Keratinocyte (primary cell): ENCODE results near the gene PARD3. TPM values are rescaled to one million over a fixed set of nuclear protein-coding genes. Genes with fewer than 3 reads are reported as not detected.

Experiments used
- DNase-seq: peaks from one replicate; pipeline ENCODE4 v3.0.0-alpha.2; 2011; ENCODE audit warnings: low read depth, missing footprints, low spot score
- FAIRE-seq: peaks from 2 replicates; lab custom pipeline; 2011; peaks lifted over from hg19 to GRCh38; lab: Jason Lieb, UNC
- H2AFZ ChIP-seq: 2 replicates; pipeline ENCODE4 v1.6.0; 2012; ENCODE audit warnings: low read length, control low read depth, inconsistent platforms; ENCODE audit not compliant: control insufficient read depth
- H3K27ac ChIP-seq: 2 replicates; pipeline ENCODE4 v1.5.1; 2011; ENCODE audit warnings: low read length; ENCODE audit not compliant: control insufficient read depth, insufficient read depth
- H3K27me3 ChIP-seq: 3 replicates; pipeline ENCODE4 v1.6.0; 2011; ENCODE audit warnings: low read length; ENCODE audit not compliant: control insufficient read depth, insufficient read depth; ENCODE audit errors: extremely low read depth
- H3K36me3 ChIP-seq, 2 experiments: 2 replicates in 1 of 2; 3 replicates in 1 of 2; pipeline ENCODE4 v1.5.1; 2011; ENCODE audit warnings: low read length in 2 of 2, mild to moderate bottlenecking in 1 of 2; ENCODE audit not compliant: control insufficient read depth in 2 of 2, insufficient read depth in 2 of 2; ENCODE audit errors: extremely low read depth in 1 of 2
- H3K4me1 ChIP-seq: 3 replicates; pipeline ENCODE4 v1.5.1; 2011; ENCODE audit warnings: low read length; ENCODE audit not compliant: control insufficient read depth, insufficient read depth; ENCODE audit errors: extremely low read depth
- H3K4me2 ChIP-seq: 3 replicates; pipeline ENCODE4 v1.6.0; 2011; ENCODE audit warnings: low read depth, low read length; ENCODE audit not compliant: control insufficient read depth, insufficient read depth; ENCODE audit errors: extremely low read depth
- H3K4me3 ChIP-seq, 3 experiments: fragments of 200-600 bp in 1 of 3; sonication (generic) in 1 of 3; 2 replicates in 2 of 3; 3 replicates in 1 of 3; pipeline ENCODE4 v1.5.1; 2011 to 2016; ENCODE audit warnings: low read length in 3 of 3, mild to moderate bottlenecking in 3 of 3, control low read depth in 2 of 3, inconsistent platforms in 1 of 3, low read depth in 1 of 3, mixed read lengths in 1 of 3, mixed run types in 1 of 3, moderate library complexity in 1 of 3; ENCODE audit not compliant: control insufficient read depth in 2 of 3, insufficient read depth in 2 of 3; ENCODE audit errors: extremely low read depth in 1 of 3
- H3K79me2 ChIP-seq: 2 replicates; pipeline ENCODE4 v1.6.0; 2012; ENCODE audit warnings: low read length; ENCODE audit not compliant: control insufficient read depth, insufficient read depth
- H3K9ac ChIP-seq: 3 replicates; pipeline ENCODE4 v1.6.0; 2011; ENCODE audit warnings: low read length; ENCODE audit not compliant: control insufficient read depth, insufficient read depth; ENCODE audit errors: extremely low read depth
- H3K9me1 ChIP-seq: 3 replicates; pipeline ENCODE4 v1.6.0; 2011; ENCODE audit warnings: low read length; ENCODE audit not compliant: control insufficient read depth, insufficient read depth; ENCODE audit errors: extremely low read depth
- H3K9me3 ChIP-seq: 2 replicates; pipeline ENCODE4 v1.5.1; 2012; ENCODE audit warnings: low read depth, low read length; ENCODE audit not compliant: control insufficient read depth
- H4K20me1 ChIP-seq: 3 replicates; pipeline ENCODE4 v1.6.0; 2011; ENCODE audit warnings: low read length; ENCODE audit not compliant: control insufficient read depth, insufficient read depth; ENCODE audit errors: extremely low read depth
- EZH2 ChIP-seq: IDR thresholded peaks from one replicate; pipeline ENCODE4 v1.6.1; 2012; ENCODE audit warnings: inconsistent platforms, mild to moderate bottlenecking, low read length, moderate library complexity
- dilution Hi-C: fragments of 300-500 bp; cut with MboI; formaldehyde crosslinking; loops from one replicate; pipeline ENCODE4 v1.7.0; 2020; ENCODE audit warnings: low sequenced_read_pairs; ENCODE audit not compliant: extremely low pct_ligation_motif_present
- polyA plus RNA-seq, 5 experiments: library from polyadenylated mRNA; depleted of rRNA in 3 of 5; stranded (reverse) in 3 of 5; stranded (forward) in 1 of 5; unstranded in 1 of 5; fragments of >200 nt; gene quantifications; 1 replicate in 1 of 5; 2 replicates in 3 of 5; 3 replicates in 1 of 5; pipeline versions ENCODE4 v1.2.1 to v1.2.3, GENCODE V29; 2011 to 2012; ENCODE audit warnings: missing spikeins in 2 of 5, low read depth in 1 of 5, low replicate concordance in 1 of 5
- TF ChIP-seq, protein P1 (sequence below), 3 experiments: IDR thresholded peaks in 1 of 3; conservative IDR thresholded peaks in 1 of 3; optimal IDR thresholded peaks in 1 of 3; 2 replicates in 2 of 3; 3 replicates in 1 of 3; pipeline versions ENCODE3 to v1.5.1; 2011; ENCODE audit warnings: low read length in 3 of 3, mild to moderate bottlenecking in 3 of 3, moderate library complexity in 2 of 3, control low read depth in 1 of 3, inconsistent platforms in 1 of 3; ENCODE audit not compliant: insufficient read depth in 2 of 3; ENCODE audit errors: extremely low read depth in 1 of 3

PARD3 gene
- polyA plus RNA-seq, 1 donor (not counting 4 experiments of a cell fraction or from before 2014, with no cell fraction given), result 46.4 TPM

DNA sequence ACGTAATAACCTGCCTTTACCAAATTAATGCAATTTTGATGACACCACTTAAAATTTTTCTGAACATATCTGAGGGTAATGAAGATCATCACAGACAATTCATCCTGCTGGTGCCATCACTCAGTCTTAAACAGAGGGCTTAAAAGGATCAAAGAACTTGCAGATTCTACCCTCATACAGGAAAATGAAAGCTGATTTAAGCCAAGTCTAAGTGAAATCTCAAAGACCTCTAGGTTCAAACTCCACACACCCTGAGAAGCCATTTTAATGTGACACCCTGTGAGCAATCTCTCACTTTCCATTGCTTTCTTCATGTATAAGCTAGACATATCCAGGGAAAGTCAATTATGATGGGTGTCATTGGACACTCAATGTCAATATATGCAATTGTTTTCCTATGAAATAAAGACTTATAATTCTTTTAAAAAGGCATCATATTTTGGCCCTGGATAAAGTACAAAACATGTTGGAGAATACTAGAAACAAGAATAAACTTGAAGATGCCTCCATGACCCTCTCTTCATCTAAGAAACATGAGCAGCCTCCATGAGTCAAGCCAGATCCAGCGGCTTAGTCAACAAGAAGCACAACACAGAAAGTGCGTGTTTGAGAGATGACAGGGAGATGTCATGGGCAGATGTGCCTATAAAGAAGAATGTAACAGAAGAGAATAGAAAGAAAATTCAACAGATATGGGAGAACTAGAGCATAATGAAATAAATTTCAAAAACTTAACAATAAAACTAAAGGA, 291.9 kb downstream of the PARD3 start:
- no peak overlapping the region for H3K4me3 ChIP-seq
- H2AFZ ChIP-seq, result no peak overlapping the region
- peaks cover 62% of the 10 kb centered on the region for H3K4me1 ChIP-seq
- peak; percentile 35 for DNase-seq
- H3K27ac ChIP-seq, result peak overlapping the region; percentile 64
- dilution Hi-C loops, result no loop called here
- H4K20me1 ChIP-seq, result no peaks in the 10 kb centered on the region
- H3K27me3 ChIP-seq, result no peaks in the 10 kb centered on the region
- peak overlapping the region; percentile 49 for H3K4me2 ChIP-seq
- TF ChIP-seq, protein P1, sequence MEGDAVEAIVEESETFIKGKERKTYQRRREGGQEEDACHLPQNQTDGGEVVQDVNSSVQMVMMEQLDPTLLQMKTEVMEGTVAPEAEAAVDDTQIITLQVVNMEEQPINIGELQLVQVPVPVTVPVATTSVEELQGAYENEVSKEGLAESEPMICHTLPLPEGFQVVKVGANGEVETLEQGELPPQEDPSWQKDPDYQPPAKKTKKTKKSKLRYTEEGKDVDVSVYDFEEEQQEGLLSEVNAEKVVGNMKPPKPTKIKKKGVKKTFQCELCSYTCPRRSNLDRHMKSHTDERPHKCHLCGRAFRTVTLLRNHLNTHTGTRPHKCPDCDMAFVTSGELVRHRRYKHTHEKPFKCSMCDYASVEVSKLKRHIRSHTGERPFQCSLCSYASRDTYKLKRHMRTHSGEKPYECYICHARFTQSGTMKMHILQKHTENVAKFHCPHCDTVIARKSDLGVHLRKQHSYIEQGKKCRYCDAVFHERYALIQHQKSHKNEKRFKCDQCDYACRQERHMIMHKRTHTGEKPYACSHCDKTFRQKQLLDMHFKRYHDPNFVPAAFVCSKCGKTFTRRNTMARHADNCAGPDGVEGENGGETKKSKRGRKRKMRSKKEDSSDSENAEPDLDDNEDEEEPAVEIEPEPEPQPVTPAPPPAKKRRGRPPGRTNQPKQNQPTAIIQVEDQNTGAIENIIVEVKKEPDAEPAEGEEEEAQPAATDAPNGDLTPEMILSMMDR (optimal IDR thresholded peaks at IDR 0.05 in 1 of 3, IDR thresholded peaks at IDR 0.05 in 1 of 3, conservative IDR thresholded peaks at IDR 0.05 in 1 of 3; ENCODE audit: extremely low read depth in 1 of 3, insufficient read depth in 2 of 3, low read length in 3 of 3), result no peak
- TF ChIP-seq EZH2, result no peak
- no peaks in the 10 kb centered on the region for H3K9me3 ChIP-seq
- no peak overlapping the region for H3K9ac ChIP-seq
- H3K79me2 ChIP-seq, result peaks cover 30% of the 10 kb centered on the region
- peak; percentile 68 for FAIRE-seq
- no peaks in the 10 kb centered on the region for H3K36me3 ChIP-seq
- H3K9me1 ChIP-seq, result no peaks in the 10 kb centered on the region

DNA sequence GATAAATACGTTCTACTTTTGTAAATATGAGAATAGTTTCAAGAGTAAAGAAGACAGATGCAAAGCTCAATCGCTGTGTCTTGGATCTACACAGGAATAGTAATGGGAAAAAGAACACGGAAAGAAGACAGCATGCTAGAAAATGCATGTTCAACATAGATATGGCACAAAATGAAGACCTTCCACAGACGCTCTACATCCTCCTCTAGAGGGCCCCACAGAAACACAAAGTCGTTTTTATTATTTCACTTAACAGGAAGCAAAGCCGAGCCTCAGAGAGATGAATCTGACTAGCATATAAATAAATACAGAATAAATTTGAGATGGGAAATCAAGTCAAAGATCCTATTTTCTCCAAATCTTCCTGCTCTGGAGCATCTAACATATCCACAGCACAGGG, 292.6 kb downstream of the PARD3 start:
- no peak overlapping the region for H3K9ac ChIP-seq
- H3K4me3 ChIP-seq, result no peak overlapping the region
- no peak overlapping the region for H3K4me2 ChIP-seq
- TF ChIP-seq, protein P1 (optimal IDR thresholded peaks at IDR 0.05 in 1 of 3, IDR thresholded peaks at IDR 0.05 in 1 of 3, conservative IDR thresholded peaks at IDR 0.05 in 1 of 3; ENCODE audit: extremely low read depth in 1 of 3, insufficient read depth in 2 of 3, low read length in 3 of 3), result peak; percentile 14 to 25 (median 23)
- TF ChIP-seq EZH2, result no peak
- H2AFZ ChIP-seq, result no peak overlapping the region
- no peak for DNase-seq
- H3K4me1 ChIP-seq, result peaks cover 55% of the 10 kb centered on the region
- FAIRE-seq, result no peak
- H3K27me3 ChIP-seq, result no peaks in the 10 kb centered on the region
- H3K9me1 ChIP-seq, result no peaks in the 10 kb centered on the region
- peak overlapping the region; percentile 64 for H3K27ac ChIP-seq
- dilution Hi-C loops, result no loop called here
- no peaks in the 10 kb centered on the region for H4K20me1 ChIP-seq
- H3K9me3 ChIP-seq, result no peaks in the 10 kb centered on the region
- peaks cover 36% of the 10 kb centered on the region for H3K79me2 ChIP-seq
- H3K36me3 ChIP-seq, result no peaks in the 10 kb centered on the region
